Activated T-cell treated with anti-CD3 and anti-CD28 coated beads, Interleukin-2, amount 50 U/mL, for 4 hours (primary cell): ENCODE results near the gene TNK1. TPM values are rescaled to one million over a fixed set of nuclear protein-coding genes. Genes with fewer than 3 reads are reported as not detected.
A peak's percentile ranks its signal among the peaks of the same experiment; 100 is the strongest.
"Not testable (repeated sequence)": the region's sequence is repeated elsewhere in the genome, so short reads cannot be mapped to it uniquely, and the experiment has no call there.

Experiments
- ATAC-seq, 2 donors: fragments of 200-7000 bp; cut with Tn5 transposase; one replicate each; pipeline ENCODE4 v1.10.0; 2021
- DNase-seq: peaks from one replicate; pipeline ENCODE4 v3.0.0-alpha.2; 2020
- H3K27me3 Mint-ChIP-seq: one replicate; pipeline ENCODE4 v1.8.0; 2021; ENCODE audit warnings: low read depth, mixed read lengths
- H3K36me3 Mint-ChIP-seq: one replicate; pipeline ENCODE4 v1.8.0; 2022; ENCODE audit warnings: mixed read lengths; ENCODE audit not compliant: insufficient read depth
- H3K4me1 Mint-ChIP-seq: one replicate; pipeline ENCODE4 v1.8.0; 2021; ENCODE audit warnings: low read depth, mixed read lengths
- H3K4me3 Mint-ChIP-seq: one replicate; pipeline ENCODE4 v1.8.0; 2021; ENCODE audit warnings: mild to moderate bottlenecking, moderate library complexity, mixed read lengths
- H3K9me3 Mint-ChIP-seq: one replicate; pipeline ENCODE4 v1.8.0; 2021; ENCODE audit warnings: mixed read lengths
- total RNA-seq, 3 donors: library from RNA; stranded (reverse); gene quantifications; one replicate each; pipeline ENCODE4 v1.2.1, GENCODE V29; 2021

TNK1 gene
- total RNA-seq, 3 donors from 2014 or later: 5.6 to 7.4 (median 6.0) TPM

- H3K4me3 Mint-ChIP-seq: no peak overlapping the region
- H3K36me3 Mint-ChIP-seq: peaks cover 14% of the 10 kb centered on the region
- DNase-seq (no peak), ATAC-seq (no peak)
- peaks cover 21% of the 10 kb centered on the region for H3K4me1 Mint-ChIP-seq
- H3K27me3 Mint-ChIP-seq: no peaks in the 10 kb centered on the region
- no peaks in the 10 kb centered on the region for H3K9me3 Mint-ChIP-seq
Observed at GRCh38 chr17:7348478-7349242, 32.2 kb upstream of the TNK1 start.

GRCh38 chr17:7351665-7352502, 29.0 kb upstream of the TNK1 start, which contains the start of gene KCTD11:
Gene KCTD11 (plus strand): TSS chr17:7352162.
- H3K27me3 Mint-ChIP-seq: no peaks in the 10 kb centered on the region
- peaks cover 10% of the 10 kb centered on the region for H3K36me3 Mint-ChIP-seq
- DNase-seq (peak; percentile 59), ATAC-seq (peak; percentile 51 to 54)
- peak within 1 kb of the TSS; percentile 84 for H3K4me3 Mint-ChIP-seq
- H3K9me3 Mint-ChIP-seq: no peaks in the 10 kb centered on the region
- peaks cover 24% of the 10 kb centered on the region for H3K4me1 Mint-ChIP-seq

- peak overlapping the region; percentile 84 for H3K4me3 Mint-ChIP-seq
- H3K4me1 Mint-ChIP-seq: peaks cover 24% of the 10 kb centered on the region
- DNase-seq (no peak), ATAC-seq (no peak)
- peaks cover 6% of the 10 kb centered on the region for H3K36me3 Mint-ChIP-seq
- H3K27me3 Mint-ChIP-seq: no peaks in the 10 kb centered on the region
- no peaks in the 10 kb centered on the region for H3K9me3 Mint-ChIP-seq
Observed at GRCh38 chr17:7352503-7352889, 28.4 kb upstream of the TNK1 start.

GRCh38 chr17:7352910-7353635, 27.8 kb upstream of the TNK1 start:
- Mint-ChIP-seq H3K4me1 (peaks cover 24% of the 10 kb centered on the region), H3K4me3 (peak overlapping the region; percentile 84), H3K36me3 (peaks cover 6% of the 10 kb centered on the region), H3K27me3 (no peaks in the 10 kb centered on the region), H3K9me3 (no peaks in the 10 kb centered on the region)
- DNase-seq (no peak), ATAC-seq (no peak)

GRCh38 chr17:7354262-7354843, 26.5 kb upstream of the TNK1 start:
- Mint-ChIP-seq H3K4me1 (peaks cover 24% of the 10 kb centered on the region), H3K27me3 (no peaks in the 10 kb centered on the region), H3K36me3 (peaks cover 3% of the 10 kb centered on the region), H3K4me3 (no peak overlapping the region), H3K9me3 (no peaks in the 10 kb centered on the region)
- DNase-seq: no peak
- peak in 1 of 2 donors; percentile 6 for ATAC-seq

GRCh38 chr17:7355053-7355452, 25.8 kb upstream of the TNK1 start, which contains the start of gene TMEM95:
Gene TMEM95 (plus strand): TSS chr17:7355156. CDS start chr17:7355205, 49 bp downstream.
- H3K36me3 Mint-ChIP-seq: no peaks in the 10 kb centered on the region
- no peak within 1 kb of the TSS for H3K4me3 Mint-ChIP-seq
- peaks cover 19% of the 10 kb centered on the region for H3K4me1 Mint-ChIP-seq
- no peak for DNase-seq
- no peaks in the 10 kb centered on the region for H3K9me3 Mint-ChIP-seq
- H3K27me3 Mint-ChIP-seq: no peaks in the 10 kb centered on the region
- no peak for ATAC-seq

- ATAC-seq (no peak), DNase-seq (no peak)
- H3K27me3 Mint-ChIP-seq: no peaks in the 10 kb centered on the region
- no peaks in the 10 kb centered on the region for H3K36me3 Mint-ChIP-seq
- H3K4me1 Mint-ChIP-seq: peaks cover 19% of the 10 kb centered on the region
- no peaks in the 10 kb centered on the region for H3K9me3 Mint-ChIP-seq
- no peak overlapping the region for H3K4me3 Mint-ChIP-seq
Observed at GRCh38 chr17:7355573-7355972, 25.3 kb upstream of the TNK1 start.

GRCh38 chr17:7356072-7356549, 24.8 kb upstream of the TNK1 start:
- DNase-seq: peak; percentile 82
- Mint-ChIP-seq H3K27me3 (no peaks in the 10 kb centered on the region), H3K4me3 (no peak overlapping the region), H3K4me1 (peaks cover 19% of the 10 kb centered on the region), H3K36me3 (no peaks in the 10 kb centered on the region), H3K9me3 (no peaks in the 10 kb centered on the region)
- peak; percentile 64 to 73 for ATAC-seq

GRCh38 chr17:7356756-7357155, 24.1 kb upstream of the TNK1 start:
- H3K4me1 Mint-ChIP-seq: peaks cover 16% of the 10 kb centered on the region
- H3K36me3 Mint-ChIP-seq: no peaks in the 10 kb centered on the region
- DNase-seq (no peak), ATAC-seq (no peak)
- no peak overlapping the region for H3K4me3 Mint-ChIP-seq
- H3K27me3 Mint-ChIP-seq: peaks cover 2% of the 10 kb centered on the region
- H3K9me3 Mint-ChIP-seq: no peaks in the 10 kb centered on the region

- Mint-ChIP-seq H3K4me1 (peaks cover 14% of the 10 kb centered on the region), H3K9me3 (no peaks in the 10 kb centered on the region), H3K36me3 (no peaks in the 10 kb centered on the region), H3K27me3 (peaks cover 6% of the 10 kb centered on the region), H3K4me3 (no peak overlapping the region)
- no peak for DNase-seq
- ATAC-seq: no peak
Observed at GRCh38 chr17:7357381-7357780, 23.5 kb upstream of the TNK1 start.

GRCh38 chr17:7361906-7362305, 19.0 kb upstream of the TNK1 start:
- no peaks in the 10 kb centered on the region for H3K36me3 Mint-ChIP-seq
- no peaks in the 10 kb centered on the region for H3K4me1 Mint-ChIP-seq
- H3K9me3 Mint-ChIP-seq: no peaks in the 10 kb centered on the region
- no peak for ATAC-seq
- peaks cover 6% of the 10 kb centered on the region for H3K27me3 Mint-ChIP-seq
- no peak for DNase-seq
- no peak overlapping the region for H3K4me3 Mint-ChIP-seq

GRCh38 chr17:7363311-7363710, 17.6 kb upstream of the TNK1 start:
- Mint-ChIP-seq H3K27me3 (peaks cover 6% of the 10 kb centered on the region), H3K4me3 (no peak overlapping the region), H3K9me3 (no peaks in the 10 kb centered on the region), H3K36me3 (no peaks in the 10 kb centered on the region), H3K4me1 (no peaks in the 10 kb centered on the region)
- DNase-seq: no peak
- no peak for ATAC-seq

- not testable (repeated sequence) for H3K4me3 Mint-ChIP-seq, H3K4me1 Mint-ChIP-seq, DNase-seq, H3K9me3 Mint-ChIP-seq, H3K36me3 Mint-ChIP-seq, ATAC-seq, H3K27me3 Mint-ChIP-seq
Observed at GRCh38 chr17:7365963-7366362, 14.9 kb upstream of the TNK1 start.

- no peak overlapping the region for H3K4me3 Mint-ChIP-seq
- no peaks in the 10 kb centered on the region for H3K9me3 Mint-ChIP-seq
- H3K4me1 Mint-ChIP-seq: no peaks in the 10 kb centered on the region
Observed at GRCh38 chr17:7367083-7367482, 13.8 kb upstream of the TNK1 start.

More at GRCh38 chr17:7367083-7367482, 13.8 kb upstream of the TNK1 start:
- Mint-ChIP-seq H3K27me3 (peaks cover under 1% of the 10 kb centered on the region), H3K36me3 (no peaks in the 10 kb centered on the region)
- no peak for DNase-seq
- no peak for ATAC-seq
